Nephron progenitor cell (in vitro differentiated cells): ENCODE measurements around the gene DYRK3.

Experiments
- DNase-seq: peaks from one replicate; pipeline ENCODE4 v3.0.0; 2021
- H3K27ac Mint-ChIP-seq: 2 replicates; pipeline ENCODE4 v1.8.0; 2021; ENCODE audit warnings: mild to moderate bottlenecking, moderate library complexity, mixed read lengths
- H3K27me3 Mint-ChIP-seq: 2 replicates; pipeline ENCODE4 v1.8.0; 2021; ENCODE audit warnings: mild to moderate bottlenecking, low read depth, mixed read lengths; ENCODE audit not compliant: poor library complexity
- H3K36me3 Mint-ChIP-seq: 2 replicates; pipeline ENCODE4 v1.8.0; 2021; ENCODE audit warnings: low read depth, mixed read lengths
- H3K4me1 Mint-ChIP-seq: 2 replicates; pipeline ENCODE4 v1.8.0; 2021; ENCODE audit warnings: mixed read lengths
- H3K4me3 Mint-ChIP-seq: 2 replicates; pipeline ENCODE4 v1.8.0; 2021; ENCODE audit warnings: mild to moderate bottlenecking, moderate library complexity, mixed read lengths
- H3K9me3 Mint-ChIP-seq: 2 replicates; pipeline ENCODE4 v1.8.0; 2021; ENCODE audit warnings: mild to moderate bottlenecking, moderate library complexity, mixed read lengths
- CTCF ChIP-seq: fragments of 200-600 bp; sonication (generic); IDR thresholded peaks from 2 replicates; pipeline ENCODE4 v1.5.0; 2021; ENCODE audit warnings: antibody characterized with exemption

DYRK3 gene

GRCh38 chr1:206694171-206695124, 59.1 kb downstream of the DYRK3 start:
- no peak for TF ChIP-seq CTCF
- peaks cover 29% of the 10 kb centered on the region for H3K36me3 Mint-ChIP-seq
- H3K4me3 Mint-ChIP-seq = peak overlapping the region; percentile 19
- peak; percentile 38 for DNase-seq
- H3K4me1 Mint-ChIP-seq = peaks cover 87% of the 10 kb centered on the region
- H3K27me3 Mint-ChIP-seq = peaks cover 2% of the 10 kb centered on the region
- peak overlapping the region; percentile 68 for H3K27ac Mint-ChIP-seq
- no peaks in the 10 kb centered on the region for H3K9me3 Mint-ChIP-seq

GRCh38 chr1:206695733-206696132, 60.4 kb downstream of the DYRK3 start:
- H3K27ac Mint-ChIP-seq = no peak overlapping the region
- no peak overlapping the region for H3K4me3 Mint-ChIP-seq
- no peaks in the 10 kb centered on the region for H3K9me3 Mint-ChIP-seq
- H3K4me1 Mint-ChIP-seq = peaks cover 85% of the 10 kb centered on the region
- peaks cover 2% of the 10 kb centered on the region for H3K27me3 Mint-ChIP-seq
- peaks cover 29% of the 10 kb centered on the region for H3K36me3 Mint-ChIP-seq
- no peak for DNase-seq
- TF ChIP-seq CTCF = no peak

GRCh38 chr1:206696812-206697585, 61.7 kb downstream of the DYRK3 start:
- TF ChIP-seq CTCF = no peak
- no peak overlapping the region for H3K4me3 Mint-ChIP-seq
- H3K27me3 Mint-ChIP-seq = peaks cover 2% of the 10 kb centered on the region
- H3K4me1 Mint-ChIP-seq = peaks cover 80% of the 10 kb centered on the region
- H3K27ac Mint-ChIP-seq = no peak overlapping the region
- no peaks in the 10 kb centered on the region for H3K9me3 Mint-ChIP-seq
- DNase-seq = no peak
- peaks cover 29% of the 10 kb centered on the region for H3K36me3 Mint-ChIP-seq

- Mint-ChIP-seq H3K36me3 (peaks cover 29% of the 10 kb centered on the region), H3K9me3 (no peaks in the 10 kb centered on the region), H3K27me3 (peaks cover 2% of the 10 kb centered on the region), H3K4me3 (no peak overlapping the region), H3K27ac (no peak overlapping the region), H3K4me1 (peaks cover 80% of the 10 kb centered on the region)
- no peak for TF ChIP-seq CTCF
- no peak for DNase-seq
These were observed 62.7 kb downstream of the DYRK3 start for GRCh38 chr1:206698011-206698410.
